ENCODE results near the gene NAA40.

GRCh38 chr11:63896071-63896470 is 42.7 kb upstream of the NAA40 start:
- TF ChIP-seq SP1 (IDR thresholded peaks at IDR 0.05) = no peak
- no peak for TF ChIP-seq CTBP1 (IDR thresholded peaks at IDR 0.05; ENCODE audit: borderline replicate concordance)
- no peak for TF ChIP-seq FOXA1 (IDR thresholded peaks at IDR 0.05)
- no peak for TF ChIP-seq FOXM1 (IDR thresholded peaks at IDR 0.05; ENCODE audit: borderline replicate concordance)
- no peak for TF ChIP-seq FOXK2 (IDR thresholded peaks at IDR 0.05)
- TF ChIP-seq HDGF (IDR thresholded peaks at IDR 0.05; ENCODE audit: borderline replicate concordance) = no peak
- TF ChIP-seq BHLHE40 (IDR thresholded peaks at IDR 0.05; ENCODE audit: borderline replicate concordance) = no peak
- no peak for TF ChIP-seq L3MBTL2 (conservative IDR thresholded peaks at IDR 0.05)
- no peak for TF ChIP-seq ELF4 (IDR thresholded peaks at IDR 0.05)
- no peak for TF ChIP-seq PKNOX1 (IDR thresholded peaks at IDR 0.05)
- no peak for TF ChIP-seq SUZ12 (IDR thresholded peaks at IDR 0.05)
- TF ChIP-seq ARNT (IDR thresholded peaks at IDR 0.05) = no peak
- no peak for TF ChIP-seq LEF1 (IDR thresholded peaks at IDR 0.05; ENCODE audit: borderline replicate concordance)

Measured in HEK293T (cell line).